Thyroid gland (tissue), 4 donors: ENCODE measurements around the gene GLIS2. TPM values are rescaled to one million over a fixed set of nuclear protein-coding genes. Genes with fewer than 3 reads are reported as not detected.

Experiments used
- DNase-seq, 2 donors: peaks; one replicate each; pipeline ENCODE4 v3.0.0-alpha.2; 2019
- H3K27ac ChIP-seq, 3 donors: fragments of 200-600 bp; sonication (generic); 1 replicate in 2 of 3; 2 replicates in 1 of 3; pipeline ENCODE4 v1.5.1; 2016 to 2019; ENCODE audit warnings: mild to moderate bottlenecking in 1 of 3, moderate library complexity in 1 of 3
- H3K27me3 ChIP-seq: fragments of 200-600 bp; sonication (generic); one replicate; pipeline ENCODE4 v1.5.1; 2019
- H3K36me3 ChIP-seq, 2 donors: fragments of 200-600 bp; sonication (generic); one replicate each; pipeline ENCODE4 v1.5.1; 2016 to 2019
- H3K4me1 ChIP-seq, 2 donors: fragments of 200-600 bp; sonication (generic); one replicate each; pipeline ENCODE4 v1.5.1; 2017 to 2019
- H3K4me3 ChIP-seq, 3 donors: fragments of 200-600 bp; sonication (generic); replicated peaks in 1 of 3; 1 replicate in 2 of 3; 2 replicates in 1 of 3; pipeline ENCODE4 v1.5.1; 2016; ENCODE audit warnings: mild to moderate bottlenecking in 1 of 3
- H3K9me3 ChIP-seq: fragments of 200-600 bp; sonication (generic); one replicate; pipeline ENCODE4 v1.5.1; 2017
- POLR2A ChIP-seq, 2 donors: fragments of 450-650 bp; IDR thresholded peaks; one replicate each; pipeline ENCODE4 v1.6.1; 2017; ENCODE audit warnings: antibody characterized with exemption in 2 of 2, mild to moderate bottlenecking in 2 of 2, moderate library complexity in 1 of 2
- WGBS, 2 donors: methylation state at CpG; one replicate each; pipeline ENCODE4 v1.1.5; 2017; 5-methylcytosine and 5-hydroxymethylcytosine counted together
- intact Hi-C: fragments of 100-400 bp; cut with DNase I; formaldehyde crosslinking; loops from one replicate; pipeline ENCODE4 v1.15.1; 2023
- total RNA-seq, 4 donors: library from RNA; depleted of rRNA; stranded (reverse); fragments of >200 nt; gene quantifications; one replicate each; pipeline ENCODE4 v1.2.3, GENCODE V29; 2016
- TF ChIP-seq, protein P1 (sequence below), 6 experiments: fragments of 200-600 bp in 3 of 6; fragments of 450-650 bp in 3 of 6; sonication (generic) in 3 of 6; IDR thresholded peaks; one replicate each; pipeline ENCODE4 v1.5.1; 2016 to 2019; ENCODE audit warnings: antibody characterized with exemption in 6 of 6, mild to moderate bottlenecking in 2 of 6, inconsistent platforms in 1 of 6, moderate library complexity in 1 of 6

The GLIS2 gene
- total RNA-seq, 4 donors from 2014 or later: 5.5 to 7.6 (median 6.7) TPM

DNA sequence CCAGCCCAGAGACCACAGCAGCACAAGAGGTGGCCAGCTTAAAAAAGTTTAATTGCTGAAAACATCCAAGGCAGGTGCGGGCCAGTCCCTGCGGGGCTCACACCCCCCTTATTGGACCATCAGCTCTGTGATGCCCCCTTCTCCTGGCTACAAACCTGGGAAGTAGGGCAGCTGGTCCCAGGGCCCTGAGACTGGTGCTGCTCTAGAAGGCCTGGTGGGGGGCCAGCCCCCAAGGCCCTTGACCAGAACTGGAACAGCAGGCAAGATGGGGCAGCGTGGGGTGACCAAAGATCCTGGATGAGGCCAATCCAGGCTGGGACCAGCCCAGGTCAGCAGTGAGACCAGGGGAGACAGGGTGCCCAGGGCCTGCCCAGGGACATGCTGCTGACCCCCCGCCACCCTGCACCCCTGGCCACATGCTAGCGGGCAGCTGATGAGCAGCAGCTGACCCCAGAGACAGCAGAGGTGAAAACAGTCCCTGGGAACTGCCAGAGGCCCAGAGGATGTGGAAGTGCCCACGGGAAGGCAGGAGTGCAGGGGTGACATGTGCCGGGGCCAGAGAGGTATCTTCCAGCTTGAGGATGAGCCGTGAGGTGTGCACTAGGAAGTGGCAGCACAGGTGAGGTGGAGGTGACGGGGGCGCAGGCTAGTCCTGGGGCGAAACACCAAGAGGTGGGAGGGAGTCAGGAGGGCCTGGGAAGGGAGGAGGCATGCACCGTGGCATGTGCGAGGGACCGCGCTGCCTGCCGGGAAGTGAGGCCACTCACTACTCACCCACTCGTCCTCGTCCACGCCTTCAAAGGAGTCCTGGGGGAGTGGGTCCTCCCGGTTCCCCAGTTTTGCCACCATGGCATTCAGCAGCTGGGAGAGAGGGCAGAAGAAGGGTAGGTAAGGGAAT, 38.9 kb downstream of the GLIS2 start:
- intact Hi-C loops: no loop called here

DNA sequence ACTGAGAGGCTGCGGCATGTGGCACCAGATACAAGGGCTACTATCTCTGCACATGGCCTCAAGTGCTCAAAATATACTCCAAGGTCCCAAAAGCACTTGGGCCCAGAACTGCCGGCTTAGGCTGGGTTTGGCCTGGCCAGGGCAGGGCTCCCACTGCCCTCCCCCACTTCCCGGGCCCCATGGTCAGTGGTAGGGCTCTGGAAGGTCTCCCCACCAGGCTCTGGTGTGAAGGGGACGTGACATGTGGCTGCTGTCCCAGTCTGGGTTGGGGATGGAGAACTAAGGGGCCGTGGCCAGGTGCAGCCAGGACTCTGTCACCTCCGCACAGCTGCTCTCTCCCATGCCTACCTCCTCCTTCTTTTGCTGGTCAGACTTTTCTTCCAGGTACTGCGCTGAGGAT, 41.0 kb downstream of the GLIS2 start:
- no peaks in the 10 kb centered on the region for H3K9me3 ChIP-seq
- no peak for DNase-seq
- H3K27ac ChIP-seq: no peak overlapping the region
- H3K36me3 ChIP-seq: no peaks in the 10 kb centered on the region
- H3K4me1 ChIP-seq: peaks cover 0 to 4% of the 10 kb centered on the region in 2 donors
- intact Hi-C loops: no loop called here
- no peak overlapping the region for H3K4me3 ChIP-seq
- H3K27me3 ChIP-seq: no peaks in the 10 kb centered on the region
- no peak for TF ChIP-seq POLR2A (IDR thresholded peaks at IDR 0.05)
- TF ChIP-seq, protein P1, sequence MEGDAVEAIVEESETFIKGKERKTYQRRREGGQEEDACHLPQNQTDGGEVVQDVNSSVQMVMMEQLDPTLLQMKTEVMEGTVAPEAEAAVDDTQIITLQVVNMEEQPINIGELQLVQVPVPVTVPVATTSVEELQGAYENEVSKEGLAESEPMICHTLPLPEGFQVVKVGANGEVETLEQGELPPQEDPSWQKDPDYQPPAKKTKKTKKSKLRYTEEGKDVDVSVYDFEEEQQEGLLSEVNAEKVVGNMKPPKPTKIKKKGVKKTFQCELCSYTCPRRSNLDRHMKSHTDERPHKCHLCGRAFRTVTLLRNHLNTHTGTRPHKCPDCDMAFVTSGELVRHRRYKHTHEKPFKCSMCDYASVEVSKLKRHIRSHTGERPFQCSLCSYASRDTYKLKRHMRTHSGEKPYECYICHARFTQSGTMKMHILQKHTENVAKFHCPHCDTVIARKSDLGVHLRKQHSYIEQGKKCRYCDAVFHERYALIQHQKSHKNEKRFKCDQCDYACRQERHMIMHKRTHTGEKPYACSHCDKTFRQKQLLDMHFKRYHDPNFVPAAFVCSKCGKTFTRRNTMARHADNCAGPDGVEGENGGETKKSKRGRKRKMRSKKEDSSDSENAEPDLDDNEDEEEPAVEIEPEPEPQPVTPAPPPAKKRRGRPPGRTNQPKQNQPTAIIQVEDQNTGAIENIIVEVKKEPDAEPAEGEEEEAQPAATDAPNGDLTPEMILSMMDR (IDR thresholded peaks at IDR 0.05): no peak
- WGBS, 2 donors: 92 to 100% methylated on average over 2 to 7 of the region's 7 CpGs

More for the DNA sequence above, 38.9 kb downstream of the GLIS2 start:
- Histone ChIP-seq H3K27me3 (no peaks in the 10 kb centered on the region), H3K4me1 (peaks cover 9 to 18% of the 10 kb centered on the region in 2 donors), H3K9me3 (no peaks in the 10 kb centered on the region), H3K27ac (no peak overlapping the region), H3K4me3 (no peak overlapping the region), H3K36me3 (no peaks in the 10 kb centered on the region)
- no peak for DNase-seq
- WGBS, 2 donors: 88 to 91% methylated on average over 18 to 20 of the region's 20 CpGs
- TF ChIP-seq, protein P1 (IDR thresholded peaks at IDR 0.05): no peak
- TF ChIP-seq POLR2A (IDR thresholded peaks at IDR 0.05): no peak

DNA sequence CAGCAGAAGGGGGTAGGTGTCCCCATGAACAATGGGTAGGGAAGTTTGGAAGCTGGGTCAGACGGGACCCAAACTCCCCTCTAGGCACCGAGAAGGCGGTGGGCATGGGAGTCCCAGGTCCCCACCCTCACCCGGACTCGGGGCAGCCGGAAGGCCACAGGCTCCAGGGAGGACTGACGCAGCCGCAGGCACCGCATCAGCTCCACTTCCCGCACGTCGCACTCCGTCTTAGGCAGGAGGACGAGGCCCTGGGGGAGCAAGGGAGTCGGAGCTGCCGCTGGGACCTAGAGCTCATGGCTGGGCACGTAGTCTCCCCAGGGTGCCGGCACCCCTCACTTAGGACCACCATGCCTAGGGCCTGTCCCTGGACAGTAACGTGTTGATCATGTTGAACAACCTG, 42.4 kb downstream of the GLIS2 start:
- intact Hi-C loops: no loop called here
- DNase-seq: no peak
- Histone ChIP-seq H3K4me1 (peaks cover 8 to 13% of the 10 kb centered on the region in 2 donors), H3K27ac (no peak overlapping the region), H3K27me3 (no peaks in the 10 kb centered on the region), H3K9me3 (no peaks in the 10 kb centered on the region), H3K36me3 (no peaks in the 10 kb centered on the region), H3K4me3 (no peak overlapping the region)
- WGBS, 2 donors: 67 to 91% methylated on average over 1 to 6 of the region's 19 CpGs
- TF ChIP-seq POLR2A (IDR thresholded peaks at IDR 0.05): no peak
- TF ChIP-seq, protein P1 (IDR thresholded peaks at IDR 0.05): no peak

DNA sequence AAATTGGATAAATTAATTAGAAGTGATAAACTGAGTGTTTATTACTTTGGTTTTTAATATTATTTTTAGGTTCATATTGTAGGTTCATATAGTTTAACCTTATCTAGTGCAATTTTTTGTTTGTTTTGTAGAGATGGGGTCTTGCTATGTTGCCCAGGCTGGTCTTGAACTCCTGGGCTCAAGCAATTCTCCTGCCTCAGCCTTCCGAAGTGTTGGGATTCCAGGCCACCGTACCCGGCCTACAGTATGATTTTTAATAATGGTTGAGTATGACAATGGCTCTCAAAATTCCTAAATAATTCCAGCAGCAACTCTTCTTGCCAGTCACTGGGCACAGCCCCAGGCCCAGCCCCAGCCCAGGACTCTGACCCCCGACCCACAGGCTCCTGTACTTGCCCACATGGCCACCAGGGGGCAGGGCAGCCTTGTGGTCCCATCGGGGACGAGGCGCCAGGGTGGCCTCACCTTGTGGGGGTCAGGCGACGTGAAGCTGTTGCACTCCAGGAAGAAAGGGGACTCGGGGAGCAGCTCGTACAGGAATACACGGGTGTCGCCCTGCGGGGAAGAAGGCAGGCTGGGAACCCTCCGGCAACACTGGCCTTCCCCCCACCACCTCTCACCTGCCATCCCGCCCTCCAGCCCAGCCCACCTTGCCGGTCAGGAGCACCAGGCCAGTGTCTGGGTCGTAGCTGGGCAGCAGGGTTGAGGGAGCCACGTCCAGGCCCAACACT, 43.1 kb downstream of the GLIS2 start:
- no peaks in the 10 kb centered on the region for H3K36me3 ChIP-seq
- H3K4me3 ChIP-seq: no peak overlapping the region
- no peaks in the 10 kb centered on the region for H3K9me3 ChIP-seq
- H3K27ac ChIP-seq: no peak overlapping the region
- DNase-seq: peak; percentile 66 to 75
- H3K27me3 ChIP-seq: no peaks in the 10 kb centered on the region
- WGBS, 2 donors: 56 to 65% methylated on average over 4 of the region's 19 CpGs
- intact Hi-C loops: no loop called here
- peaks cover 10 to 15% of the 10 kb centered on the region in 2 donors for H3K4me1 ChIP-seq
- TF ChIP-seq, protein P1 (IDR thresholded peaks at IDR 0.05): peak; percentile 95 to 98 (median 96)
- no peak for TF ChIP-seq POLR2A (IDR thresholded peaks at IDR 0.05)
